Activated naive CD8-positive, alpha-beta T cell treated with anti-CD3 and anti-CD28 coated beads, Interleukin-2, amount 50 U/mL, for 24 hours (primary cell): Measurements from ENCODE around the gene TASOR.
"Not testable (repeated sequence)": the region's sequence is repeated elsewhere in the genome, so short reads cannot be mapped to it uniquely, and the experiment has no call there.

Experiments used
- ATAC-seq: fragments of 150-1000 bp; cut with Tn5 transposase; one replicate; pipeline ENCODE4 v1.10.0; 2021
- DNase-seq: peaks from one replicate; pipeline ENCODE4 v3.0.0; 2021
- H3K27ac Mint-ChIP-seq: one replicate; pipeline ENCODE4 v1.8.0; 2021; ENCODE audit warnings: mild to moderate bottlenecking, mixed read lengths
- H3K27me3 Mint-ChIP-seq: one replicate; pipeline ENCODE4 v1.8.0; 2021; ENCODE audit warnings: mixed read lengths
- H3K36me3 Mint-ChIP-seq: one replicate; pipeline ENCODE4 v1.8.0; 2021; ENCODE audit warnings: low read depth, mixed read lengths
- H3K4me1 Mint-ChIP-seq: one replicate; pipeline ENCODE4 v1.8.0; 2021; ENCODE audit warnings: mixed read lengths
- H3K4me3 Mint-ChIP-seq: one replicate; pipeline ENCODE4 v1.8.0; 2021; ENCODE audit warnings: mild to moderate bottlenecking, moderate library complexity, mixed read lengths
- H3K9me3 Mint-ChIP-seq: one replicate; pipeline ENCODE4 v1.8.0; 2021; ENCODE audit warnings: mixed read lengths

Gene TASOR, protein sequence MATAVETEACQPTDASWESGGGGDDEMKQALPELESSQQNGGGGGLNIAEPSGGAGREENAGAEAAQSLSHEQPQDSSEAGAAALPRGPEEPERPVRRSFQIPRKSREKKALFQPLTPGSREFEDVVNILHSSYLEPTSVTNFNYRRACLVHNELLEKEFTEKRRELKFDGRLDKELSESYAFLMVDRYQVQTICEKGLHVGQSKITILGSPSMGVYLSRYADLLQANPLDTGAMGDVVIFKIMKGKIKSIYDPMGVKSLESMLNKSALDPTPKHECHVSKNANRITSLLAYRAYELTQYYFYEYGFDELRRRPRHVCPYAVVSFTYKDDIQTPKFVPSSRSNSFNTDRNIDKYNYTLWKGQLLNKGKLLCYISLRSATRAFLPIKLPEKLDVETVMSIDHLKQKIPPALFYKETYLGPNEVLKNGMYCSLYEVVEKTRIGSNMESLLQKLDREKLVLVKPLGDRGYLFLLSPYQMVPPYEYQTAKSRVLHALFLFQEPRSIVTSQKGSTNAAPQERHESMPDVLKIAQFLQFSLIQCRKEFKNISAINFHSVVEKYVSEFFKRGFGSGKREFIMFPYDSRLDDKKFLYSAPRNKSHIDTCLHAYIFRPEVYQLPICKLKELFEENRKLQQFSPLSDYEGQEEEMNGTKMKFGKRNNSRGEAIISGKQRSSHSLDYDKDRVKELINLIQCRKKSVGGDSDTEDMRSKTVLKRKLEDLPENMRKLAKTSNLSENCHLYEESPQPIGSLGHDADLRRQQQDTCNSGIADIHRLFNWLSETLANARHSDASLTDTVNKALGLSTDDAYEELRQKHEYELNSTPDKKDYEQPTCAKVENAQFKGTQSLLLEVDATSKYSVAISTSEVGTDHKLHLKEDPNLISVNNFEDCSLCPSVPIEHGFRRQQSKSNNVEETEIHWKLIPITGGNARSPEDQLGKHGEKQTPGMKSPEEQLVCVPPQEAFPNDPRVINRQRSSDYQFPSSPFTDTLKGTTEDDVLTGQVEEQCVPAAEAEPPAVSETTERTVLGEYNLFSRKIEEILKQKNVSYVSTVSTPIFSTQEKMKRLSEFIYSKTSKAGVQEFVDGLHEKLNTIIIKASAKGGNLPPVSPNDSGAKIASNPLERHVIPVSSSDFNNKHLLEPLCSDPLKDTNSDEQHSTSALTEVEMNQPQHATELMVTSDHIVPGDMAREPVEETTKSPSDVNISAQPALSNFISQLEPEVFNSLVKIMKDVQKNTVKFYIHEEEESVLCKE (N-terminal part only)

DNA sequence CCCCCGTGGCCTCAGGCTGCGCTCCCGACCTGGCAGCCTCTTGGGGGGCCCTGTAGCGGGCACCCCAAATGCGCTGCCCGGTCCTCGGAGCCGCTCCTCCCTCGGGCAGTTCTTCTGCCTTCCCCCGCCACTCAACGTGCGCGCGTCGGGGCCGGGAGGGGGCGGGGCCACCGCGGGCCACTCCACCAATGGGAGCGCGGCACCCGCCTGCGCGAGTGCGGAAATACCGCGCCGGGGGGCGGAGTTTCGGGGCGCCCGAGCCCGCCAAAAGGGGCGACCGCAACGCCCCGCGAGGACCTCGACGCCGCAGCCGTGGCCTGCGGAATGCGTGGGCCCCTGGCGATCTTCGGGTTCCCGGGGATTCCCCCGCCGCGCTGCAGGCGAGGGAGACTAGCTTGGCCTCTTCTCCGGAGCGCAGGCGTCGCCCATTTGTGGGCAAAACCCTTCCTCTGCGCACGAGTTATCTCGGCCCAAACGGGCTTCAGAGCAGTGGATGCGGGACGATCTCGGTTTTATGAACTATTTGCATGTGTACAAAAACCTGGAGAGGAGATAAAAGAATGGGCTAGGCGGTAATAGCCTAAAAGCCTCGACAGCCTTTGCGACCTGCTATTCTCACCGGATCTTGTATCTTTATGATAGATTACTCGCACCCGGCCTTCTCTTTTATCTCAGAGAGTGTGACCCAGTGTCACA lies at the start of gene TASOR:
Gene TASOR, minus strand, starts transcription at position 144 of the 696 bp plus-strand sequence. CDS start 259 bp downstream, outside the sequence.
- Mint-ChIP-seq H3K27ac (peak within 1 kb of the TSS; percentile 91), H3K36me3 (peaks cover 44% of the 10 kb centered on the region), H3K4me3 (peak within 1 kb of the TSS; percentile 95), H3K4me1 (peaks cover 40% of the 10 kb centered on the region), H3K27me3 (no peaks in the 10 kb centered on the region), H3K9me3 (peaks cover 11% of the 10 kb centered on the region)
- DNase-seq (peak; percentile 90), ATAC-seq (peak; percentile 78)

DNA sequence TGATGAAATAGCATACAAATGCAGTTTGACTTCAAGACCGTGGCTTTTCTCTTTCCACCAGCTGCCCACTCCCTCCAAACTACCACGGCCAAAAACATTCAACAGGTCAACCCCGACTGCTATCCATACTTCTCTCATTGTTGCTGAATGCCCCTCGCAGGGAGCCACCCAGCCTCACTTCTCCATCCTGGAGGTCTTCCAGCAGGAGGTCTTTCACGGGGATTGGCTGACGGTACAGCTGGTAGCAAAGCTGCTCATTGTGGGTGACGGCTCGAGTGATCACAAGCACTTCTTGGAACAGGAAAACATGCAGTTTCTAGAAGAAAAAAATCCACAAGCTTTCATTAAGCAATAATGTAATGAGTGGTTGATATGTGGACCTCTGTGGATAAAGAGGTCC lies 49.0 kb upstream of the TASOR start:
- peaks cover 78% of the 10 kb centered on the region for H3K36me3 Mint-ChIP-seq
- peak overlapping the region; percentile 55 for H3K27ac Mint-ChIP-seq
- ATAC-seq (no peak), DNase-seq (no peak)
- peaks cover 46% of the 10 kb centered on the region for H3K4me1 Mint-ChIP-seq
- no peaks in the 10 kb centered on the region for H3K27me3 Mint-ChIP-seq
- no peak overlapping the region for H3K4me3 Mint-ChIP-seq
- no peaks in the 10 kb centered on the region for H3K9me3 Mint-ChIP-seq

DNA sequence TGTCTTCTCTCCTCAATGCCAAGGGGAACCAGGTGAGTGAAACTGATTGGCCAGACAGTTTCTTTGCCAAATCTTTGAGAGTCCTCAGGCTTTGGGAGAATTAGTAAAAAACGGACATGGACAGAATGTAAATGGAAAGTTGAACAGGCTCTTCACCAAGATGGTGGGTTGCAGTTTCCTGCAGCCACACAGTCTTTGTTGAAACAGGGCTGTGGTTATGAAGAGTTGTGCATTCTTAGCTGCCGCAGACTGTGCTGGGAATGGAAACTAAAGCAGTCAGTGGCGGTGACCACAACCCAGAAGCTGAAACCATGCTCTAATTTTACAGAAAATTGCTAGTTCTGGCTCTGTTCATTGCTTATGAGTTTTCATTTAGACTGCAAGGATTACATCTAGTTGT lies 42.1 kb upstream of the TASOR start:
- Mint-ChIP-seq H3K9me3 (no peaks in the 10 kb centered on the region), H3K4me1 (peaks cover 45% of the 10 kb centered on the region), H3K36me3 (peaks cover 70% of the 10 kb centered on the region), H3K27me3 (no peaks in the 10 kb centered on the region), H3K27ac (peak overlapping the region; percentile 95), H3K4me3 (peak overlapping the region; percentile 77)
- ATAC-seq (peak; percentile 96), DNase-seq (peak; percentile 63)

DNA sequence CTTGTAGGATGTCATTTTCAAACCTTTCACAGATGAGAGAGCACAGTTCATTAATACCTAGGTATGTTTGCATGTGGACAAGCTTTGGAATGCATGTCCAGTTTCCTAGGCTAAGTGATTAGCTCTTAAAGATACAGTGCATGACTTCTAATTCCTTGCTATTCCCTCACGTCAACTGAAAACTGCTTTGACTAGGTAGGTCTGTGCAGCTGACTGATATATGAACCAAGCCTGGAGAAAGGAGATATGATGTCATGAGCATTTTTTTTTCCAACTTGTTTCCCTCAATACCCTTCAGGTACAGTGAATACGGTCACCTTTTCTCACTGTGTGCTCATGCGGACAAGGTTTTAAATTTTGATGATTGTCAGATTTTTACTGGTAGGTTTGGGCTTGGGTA lies 41.6 kb upstream of the TASOR start:
- Mint-ChIP-seq H3K9me3 (no peaks in the 10 kb centered on the region), H3K4me3 (peak overlapping the region; percentile 77), H3K27ac (peak overlapping the region; percentile 95), H3K27me3 (no peaks in the 10 kb centered on the region), H3K4me1 (peaks cover 49% of the 10 kb centered on the region), H3K36me3 (peaks cover 69% of the 10 kb centered on the region)
- DNase-seq (no peak), ATAC-seq (peak; percentile 21)

DNA sequence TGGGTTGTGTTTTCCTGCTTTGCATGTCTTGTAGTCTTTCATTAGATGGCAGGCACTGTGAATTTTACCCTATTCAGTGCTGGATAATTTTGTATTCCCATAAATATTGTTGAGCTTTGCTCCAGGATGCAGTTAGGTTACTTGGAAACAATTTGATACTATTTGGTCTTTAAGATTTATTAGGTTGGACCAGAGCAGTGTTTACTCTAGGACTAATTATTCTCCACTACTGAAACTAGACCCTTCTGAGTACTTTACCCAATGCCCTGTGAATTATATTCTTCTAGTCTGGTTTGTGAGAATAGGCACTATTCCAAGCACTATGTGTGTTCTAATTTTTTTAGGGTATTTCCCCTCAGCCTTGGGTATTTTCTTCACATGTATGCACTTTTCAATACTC lies 37.8 kb upstream of the TASOR start:
- ATAC-seq (no peak), DNase-seq (no peak)
- Mint-ChIP-seq H3K36me3 (peaks cover 37% of the 10 kb centered on the region), H3K9me3 (no peaks in the 10 kb centered on the region), H3K27ac (peak overlapping the region; percentile 13), H3K4me3 (no peak overlapping the region), H3K27me3 (no peaks in the 10 kb centered on the region), H3K4me1 (peaks cover 42% of the 10 kb centered on the region)

DNA sequence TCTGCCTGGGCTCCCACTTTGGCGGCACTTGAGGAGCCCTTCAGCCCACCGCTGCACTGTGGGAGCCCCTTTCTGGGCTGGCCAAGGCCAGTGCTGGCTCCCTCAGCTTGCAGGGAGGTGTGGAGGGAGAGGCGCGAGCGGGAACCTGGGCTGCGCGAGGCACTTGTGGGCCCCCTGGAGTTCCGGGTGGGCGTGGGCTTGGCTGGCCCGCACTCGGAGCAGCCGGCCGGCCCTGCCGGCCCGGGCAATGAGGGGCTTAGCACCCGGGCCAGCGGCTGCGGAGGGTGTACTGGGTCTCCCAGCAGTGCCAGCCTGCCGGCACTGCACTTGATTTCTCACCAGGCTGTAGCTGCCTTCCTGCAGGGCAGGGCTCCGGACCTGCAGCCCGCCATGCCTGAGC lies 35.7 kb upstream of the TASOR start:
- not testable (repeated sequence) for ATAC-seq, DNase-seq, H3K4me3 Mint-ChIP-seq, H3K27me3 Mint-ChIP-seq, H3K27ac Mint-ChIP-seq, H3K9me3 Mint-ChIP-seq
- peaks cover 18% of the 10 kb centered on the region for H3K36me3 Mint-ChIP-seq
- peaks cover 26% of the 10 kb centered on the region for H3K4me1 Mint-ChIP-seq

DNA sequence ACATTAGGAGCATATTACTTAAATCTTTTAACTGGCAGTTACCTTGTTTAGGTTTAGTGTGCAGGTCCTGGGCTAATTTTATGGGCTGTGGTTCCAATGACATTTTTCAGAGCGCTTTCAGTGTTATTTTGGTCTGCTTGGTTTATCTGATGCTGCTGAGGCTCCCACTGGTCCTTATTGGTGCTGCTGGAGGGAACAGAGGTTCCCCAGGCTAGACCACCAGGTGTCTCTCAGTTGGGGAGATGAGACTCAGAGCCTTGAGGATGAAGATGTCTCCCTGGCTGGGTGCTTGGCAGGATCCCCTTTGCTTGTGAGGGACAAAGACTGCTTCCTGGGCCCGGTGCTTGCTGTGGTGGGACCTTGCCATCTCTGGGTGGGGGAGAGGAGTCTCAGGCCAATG lies 28.3 kb upstream of the TASOR start:
- ATAC-seq: no peak

DNA sequence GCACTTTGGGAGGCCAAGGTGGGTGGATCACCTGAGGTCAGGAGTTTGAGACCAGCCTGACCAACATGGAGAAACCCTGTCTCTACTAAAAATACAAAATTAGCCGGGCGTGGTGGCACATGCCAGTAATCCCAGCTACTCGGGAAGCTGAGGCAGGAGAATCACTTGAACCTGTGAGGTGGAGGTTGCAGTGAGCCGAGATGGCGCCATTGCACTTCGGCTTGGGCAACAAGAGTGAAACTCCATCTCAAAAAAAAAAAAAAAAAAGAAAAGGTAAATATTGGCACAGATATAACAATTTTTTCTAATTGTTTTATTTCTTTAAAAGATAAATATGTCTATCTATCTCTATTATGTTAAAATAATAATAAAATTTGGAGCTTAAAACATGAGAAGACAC lies 24.3 kb upstream of the TASOR start:
- H3K36me3 Mint-ChIP-seq, H3K27ac Mint-ChIP-seq, ATAC-seq, H3K9me3 Mint-ChIP-seq, H3K4me3 Mint-ChIP-seq, H3K27me3 Mint-ChIP-seq: not testable (repeated sequence)
- DNase-seq: peak; percentile 34
- H3K4me1 Mint-ChIP-seq: peaks cover 18% of the 10 kb centered on the region

More for the DNA sequence above, 28.3 kb upstream of the TASOR start:
- no peaks in the 10 kb centered on the region for H3K36me3 Mint-ChIP-seq
- peaks cover 5% of the 10 kb centered on the region for H3K9me3 Mint-ChIP-seq
- H3K4me1 Mint-ChIP-seq: no peaks in the 10 kb centered on the region
- no peak overlapping the region for H3K27ac Mint-ChIP-seq
- no peak for DNase-seq
- no peaks in the 10 kb centered on the region for H3K27me3 Mint-ChIP-seq
- H3K4me3 Mint-ChIP-seq: no peak overlapping the region

DNA sequence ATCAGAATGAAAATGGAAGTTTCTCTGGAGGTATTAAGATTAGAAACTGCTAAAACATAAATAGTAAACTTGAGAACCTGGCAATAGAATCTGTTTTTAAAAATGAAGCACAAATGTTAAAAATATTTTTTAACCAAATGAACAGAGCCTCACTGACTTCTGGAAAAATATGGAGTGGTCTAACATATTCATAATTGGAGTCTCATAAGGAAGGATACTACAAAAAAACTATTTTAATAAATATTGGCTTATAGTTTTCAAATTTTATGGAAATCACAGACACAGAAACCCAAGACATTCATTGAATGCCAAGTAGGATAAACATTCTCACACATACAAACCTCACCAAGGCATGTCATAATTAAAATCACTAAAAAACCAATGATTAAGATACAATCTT lies 23.6 kb upstream of the TASOR start:
- ATAC-seq: no peak
- no peaks in the 10 kb centered on the region for H3K36me3 Mint-ChIP-seq
- H3K9me3 Mint-ChIP-seq: no peaks in the 10 kb centered on the region
- H3K4me1 Mint-ChIP-seq: peaks cover 18% of the 10 kb centered on the region
- no peak for DNase-seq
- H3K27ac Mint-ChIP-seq: no peak overlapping the region
- no peaks in the 10 kb centered on the region for H3K27me3 Mint-ChIP-seq
- H3K4me3 Mint-ChIP-seq: no peak overlapping the region

DNA sequence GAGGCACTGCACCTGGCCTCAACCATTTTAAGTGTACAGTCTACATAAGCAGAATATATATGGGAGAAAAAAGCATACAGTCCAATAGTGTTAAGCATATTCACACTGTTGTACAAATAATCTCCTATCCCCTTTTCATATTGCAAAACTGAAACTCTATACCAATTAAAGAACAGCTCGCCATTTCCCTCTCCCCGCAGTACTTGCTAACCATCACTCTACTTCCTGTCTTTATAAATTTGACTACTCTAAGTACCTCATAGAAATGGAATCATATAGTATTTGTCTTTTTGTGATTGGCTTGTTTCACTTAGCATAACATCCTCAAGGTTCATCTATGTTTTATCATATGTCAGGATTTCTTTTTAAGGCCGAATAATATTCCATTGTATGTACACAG lies 21.6 kb upstream of the TASOR start:
- Mint-ChIP-seq H3K36me3 (no peaks in the 10 kb centered on the region), H3K4me1 (peaks cover 18% of the 10 kb centered on the region), H3K4me3 (peak overlapping the region; percentile 9), H3K27ac (peak overlapping the region; percentile 54), H3K9me3 (no peaks in the 10 kb centered on the region), H3K27me3 (no peaks in the 10 kb centered on the region)
- peak; percentile 36 for ATAC-seq
- DNase-seq: no peak

DNA sequence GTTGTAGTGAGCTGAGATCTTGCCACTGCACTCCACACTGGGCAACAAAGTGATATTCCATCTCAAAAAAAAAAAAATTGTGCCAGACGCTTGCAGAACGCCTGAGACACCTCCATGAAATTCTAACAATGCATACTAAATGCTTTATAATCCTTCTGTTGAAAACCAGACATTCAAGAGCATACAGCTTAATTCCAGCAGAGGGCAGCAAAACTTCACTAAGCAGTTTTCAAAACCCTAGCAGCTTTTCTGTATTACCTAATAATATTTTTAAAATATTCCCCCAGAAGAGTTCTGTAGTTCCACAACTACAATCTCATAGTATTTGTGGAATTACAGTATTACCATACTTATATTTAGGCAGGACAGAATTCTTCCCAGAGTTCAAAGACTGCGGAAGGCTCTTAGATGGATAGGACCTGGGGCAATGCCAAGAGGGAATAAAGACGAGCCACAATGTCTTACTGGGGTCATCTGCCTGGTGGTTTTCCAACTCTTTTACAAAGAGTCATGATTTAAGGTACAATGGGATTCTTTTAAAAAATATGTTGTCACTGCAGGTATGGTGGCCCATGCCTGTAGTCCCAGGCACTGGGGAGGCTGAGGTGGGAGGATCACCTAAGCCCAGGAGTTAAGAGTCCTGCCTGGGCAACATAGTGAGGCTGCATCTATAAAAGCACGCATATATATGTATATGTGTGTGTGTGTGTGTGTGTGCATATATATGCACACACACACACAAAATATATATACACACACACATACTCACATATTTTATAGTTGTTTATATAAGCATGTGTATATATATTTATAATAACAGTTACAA lies 19.6 kb upstream of the TASOR start:
- Mint-ChIP-seq H3K9me3 (no peaks in the 10 kb centered on the region), H3K27ac (no peak overlapping the region), H3K4me1 (peaks cover 18% of the 10 kb centered on the region), H3K27me3 (no peaks in the 10 kb centered on the region), H3K4me3 (no peak overlapping the region), H3K36me3 (no peaks in the 10 kb centered on the region)
- DNase-seq (peak; percentile 40), ATAC-seq (peak; percentile 36)

DNA sequence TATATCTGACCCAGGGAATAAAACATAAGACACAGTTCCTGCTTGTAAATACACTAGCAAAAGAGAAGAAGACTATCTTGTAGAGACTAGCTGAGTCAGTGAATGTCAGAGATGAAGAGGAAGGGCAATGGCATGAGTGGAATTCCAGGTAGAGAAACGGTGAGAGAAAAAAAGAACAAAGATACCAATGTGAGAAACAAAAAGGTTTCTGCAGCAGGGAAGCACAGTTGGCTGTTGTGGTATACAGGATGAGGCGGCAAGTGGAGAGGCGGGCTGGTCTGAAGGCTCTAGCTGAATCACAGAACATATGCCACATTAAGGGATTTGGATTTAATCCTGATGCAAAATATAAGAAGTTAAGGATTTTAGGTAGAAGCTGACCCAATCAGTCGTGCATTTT lies 17.1 kb upstream of the TASOR start:
- Mint-ChIP-seq H3K9me3 (no peaks in the 10 kb centered on the region), H3K4me1 (peaks cover 24% of the 10 kb centered on the region), H3K27ac (no peak overlapping the region), H3K4me3 (no peak overlapping the region), H3K36me3 (no peaks in the 10 kb centered on the region), H3K27me3 (no peaks in the 10 kb centered on the region)
- DNase-seq (no peak), ATAC-seq (no peak)
